GM12864 (cell line): ENCODE results near the gene CELF2.

Experiments used
- DNase-seq: peaks from one replicate; pipeline ENCODE4 v3.0.0-alpha.2; 2011; ENCODE audit warnings: low read depth
- H3K4me3 ChIP-seq: 2 replicates; pipeline ENCODE4 v1.5.1; 2011; ENCODE audit warnings: mild to moderate bottlenecking, low read depth, low read length, control low read depth
- CTCF ChIP-seq: IDR thresholded peaks from 2 replicates; pipeline ENCODE4 v1.5.1; 2011; ENCODE audit warnings: low read depth, mild to moderate bottlenecking, moderate library complexity, low read length, control low read depth, inconsistent platforms; ENCODE audit errors: missing control alignments

Gene CELF2

GRCh38 chr10:11332846-11333245 lies 315.2 kb downstream of the CELF2 start:
- DNase-seq: no peak
- no peak for TF ChIP-seq CTCF

GRCh38 chr10:11334436-11334835 lies 316.8 kb downstream of the CELF2 start:
- no peak for TF ChIP-seq CTCF
- H3K4me3 ChIP-seq: no peak overlapping the region
- no peak for DNase-seq

More at GRCh38 chr10:11332846-11333245, 315.2 kb downstream of the CELF2 start:
- no peak overlapping the region for H3K4me3 ChIP-seq

- TF ChIP-seq CTCF: no peak
- DNase-seq: no peak
Observed at GRCh38 chr10:11335167-11335652, 317.5 kb downstream of the CELF2 start.

GRCh38 chr10:11335881-11336430 lies 318.3 kb downstream of the CELF2 start:
- H3K4me3 ChIP-seq: no peak overlapping the region
- TF ChIP-seq CTCF: no peak
- DNase-seq: no peak

More at GRCh38 chr10:11335167-11335652, 317.5 kb downstream of the CELF2 start:
- no peak overlapping the region for H3K4me3 ChIP-seq

- TF ChIP-seq CTCF: no peak
- no peak for DNase-seq
- H3K4me3 ChIP-seq: no peak overlapping the region
Observed at GRCh38 chr10:11336722-11337162, 319.1 kb downstream of the CELF2 start.

- no peak for DNase-seq
- no peak for TF ChIP-seq CTCF
- no peak overlapping the region for H3K4me3 ChIP-seq
Observed at GRCh38 chr10:11337516-11337915, 319.8 kb downstream of the CELF2 start.
